Kidney (tissue), 14 donors: ENCODE results near the gene MAGEA2. TPM values are rescaled to one million over a fixed set of nuclear protein-coding genes. Genes with fewer than 3 reads are reported as not detected.
"Not testable (repeated sequence)": the region's sequence is repeated elsewhere in the genome, so short reads cannot be mapped to it uniquely, and the experiment has no call there.

Experiments used
- DNase-seq, 5 donors: peaks; one replicate each; pipeline ENCODE4 v3.0.0-alpha.2; 2013 to 2020
- FAIRE-seq: peaks from 2 replicates; lab custom pipeline; 2012; peaks lifted over from hg19 to GRCh38; lab: Jason Lieb, UNC
- H3K27ac ChIP-seq, 2 donors: one replicate each; pipeline ENCODE4 v1.7.0; 2013; ENCODE audit warnings: low read depth in 2 of 2, low read length in 2 of 2, inconsistent platforms in 1 of 2
- H3K27me3 ChIP-seq: one replicate; pipeline ENCODE4 v1.7.1; 2013; ENCODE audit warnings: low read length, inconsistent platforms; ENCODE audit not compliant: control insufficient read depth, insufficient read depth
- H3K36me3 ChIP-seq, 3 donors: one replicate each; pipeline versions ENCODE4 v1.7.0 to v1.7.1; 2013; ENCODE audit warnings: low read length in 3 of 3, control low read depth in 1 of 3, inconsistent platforms in 1 of 3; ENCODE audit not compliant: insufficient read depth in 3 of 3, control insufficient read depth in 2 of 3
- H3K4me1 ChIP-seq, 3 donors: one replicate each; pipeline versions ENCODE4 v1.7.0 to v1.7.1; 2013; ENCODE audit warnings: low read length in 3 of 3, inconsistent platforms in 1 of 3, low read depth in 1 of 3; ENCODE audit not compliant: control insufficient read depth in 2 of 3, insufficient read depth in 2 of 3
- H3K4me3 ChIP-seq, 3 donors: one replicate each; pipeline versions ENCODE4 v1.7.0 to v1.8.1; 2013; ENCODE audit warnings: low read length in 3 of 3, control low read depth in 1 of 3, inconsistent platforms in 1 of 3
- H3K9ac ChIP-seq, 3 donors: one replicate each; pipeline versions ENCODE4 v1.7.0 to v1.7.1; 2013; ENCODE audit warnings: low read length in 3 of 3, control low read depth in 1 of 3, inconsistent platforms in 1 of 3
- H3K9me3 ChIP-seq, 3 donors: one replicate each; pipeline versions ENCODE4 v1.7.0 to v1.7.1; 2013; ENCODE audit warnings: low read length in 3 of 3, control low read depth in 1 of 3, inconsistent platforms in 1 of 3; ENCODE audit not compliant: control insufficient read depth in 2 of 3, insufficient read depth in 1 of 3
- CTCF ChIP-seq: IDR thresholded peaks from 3 replicates; pipeline ENCODE4 v1.5.1; 2012; ENCODE audit warnings: mild to moderate bottlenecking, moderate library complexity, borderline replicate concordance; ENCODE audit not compliant: insufficient read depth; ENCODE audit errors: extremely low read depth
- intact Hi-C: fragments of 100-400 bp; cut with DNase I; formaldehyde crosslinking; loops from one replicate; pipeline ENCODE4 v1.11.1; 2022
- polyA plus RNA-seq: library from polyadenylated mRNA; stranded (reverse); fragments of 350-450 nt; fragmentation: Illumina TruSeq; extraction: RNeasy Lipid Tissue Mini Kit (QIAGEN cat#74804); gene quantifications from one replicate; pipeline ENCODE4 v1.2.3, GENCODE V29; 2014; ENCODE audit warnings: low read depth, low replicate concordance; ENCODE audit not compliant: insufficient read depth
- total RNA-seq: library from RNA; stranded (reverse); fragmentation: NEBNext Ultra II Directional; extraction: Animal tissue kit (Norgen Biotek cat#: 25700); gene quantifications from one replicate; pipeline ENCODE4 v1.2.1, GENCODE V29; 2021
- donor health status: control.
- donor health status: control.
- donor health status: control.
- donor health status: control.
- donor health status: control.
- donor health status: DM: yes; HTN: yes; CAD: no.
- donor health status: Normal renal cell carcinoma (clear cell type).

Gene MAGEA2
- total and polyA plus RNA-seq, 2 donors from 2014 or later = not detected

GRCh38 chrX:152759544-152759943 is 5.9 kb upstream of the MAGEA2 start:
- H3K36me3 ChIP-seq, FAIRE-seq, H3K9me3 ChIP-seq, H3K9ac ChIP-seq, intact Hi-C loops, H3K27me3 ChIP-seq, DNase-seq, H3K27ac ChIP-seq, H3K4me3 ChIP-seq, H3K4me1 ChIP-seq: not testable (repeated sequence)

- intact Hi-C loops, FAIRE-seq: not testable (repeated sequence)
These were observed 5.3 kb upstream of the MAGEA2 start, which contains the start of gene CSAG3 for GRCh38 chrX:152758918-152759317. TSS of gene CSAG3 (plus strand) at chrX:152759218.

GRCh38 chrX:152754871-152755270 is 1.2 kb upstream of the MAGEA2 start:
- H3K4me1 ChIP-seq, H3K36me3 ChIP-seq, DNase-seq, H3K27me3 ChIP-seq, H3K9ac ChIP-seq, intact Hi-C loops, H3K4me3 ChIP-seq, FAIRE-seq, H3K27ac ChIP-seq, H3K9me3 ChIP-seq: not testable (repeated sequence)

More at GRCh38 chrX:152758918-152759317, 5.3 kb upstream of the MAGEA2 start, which contains the start of gene CSAG3:
- not testable (repeated sequence) for H3K36me3 ChIP-seq, H3K9ac ChIP-seq, H3K27ac ChIP-seq, H3K4me3 ChIP-seq, H3K27me3 ChIP-seq, DNase-seq, H3K9me3 ChIP-seq, H3K4me1 ChIP-seq

- no peaks in the 10 kb centered on the region for H3K27me3 ChIP-seq
- H3K9ac ChIP-seq = no peak overlapping the region
- H3K9me3 ChIP-seq = no peaks in the 10 kb centered on the region
- no peak for TF ChIP-seq CTCF
- H3K27ac ChIP-seq = no peak overlapping the region
- FAIRE-seq (no peak), DNase-seq (no peak)
- intact Hi-C loops = no loop called here
- no peaks in the 10 kb centered on the region for H3K4me1 ChIP-seq
- no peak overlapping the region for H3K4me3 ChIP-seq
- no peaks in the 10 kb centered on the region for H3K36me3 ChIP-seq
These were observed 15.1 kb downstream of the MAGEA2 start for GRCh38 chrX:152738560-152738959.

- H3K9ac ChIP-seq, H3K4me1 ChIP-seq, H3K4me3 ChIP-seq, H3K36me3 ChIP-seq, H3K9me3 ChIP-seq, FAIRE-seq, H3K27me3 ChIP-seq, intact Hi-C loops, H3K27ac ChIP-seq: not testable (repeated sequence)
- DNase-seq = peak in 1 of 5 donors; percentile 23
These were observed 17.1 kb downstream of the MAGEA2 start for GRCh38 chrX:152736528-152736927.
